Activated naive CD8-positive, alpha-beta T cell treated with anti-CD3 and anti-CD28 coated beads for 36 hours (primary cell): Measurements from ENCODE around the gene SPANXN5. TPM values are rescaled to one million over a fixed set of nuclear protein-coding genes. Genes with fewer than 3 reads are reported as not detected.
"Not testable (repeated sequence)": the region's sequence is repeated elsewhere in the genome, so short reads cannot be mapped to it uniquely, and the experiment has no call there.

ENCODE experiments used
- DNase-seq: peaks from one replicate; pipeline ENCODE4 v3.0.0; 2021
- H3K27ac Mint-ChIP-seq: one replicate; pipeline ENCODE4 v1.8.0; 2022; ENCODE audit warnings: mild to moderate bottlenecking, moderate library complexity, mixed read lengths
- H3K27me3 Mint-ChIP-seq: one replicate; pipeline ENCODE4 v1.8.0; 2022; ENCODE audit warnings: mild to moderate bottlenecking, mixed read lengths
- H3K36me3 Mint-ChIP-seq: one replicate; pipeline ENCODE4 v1.8.0; 2021; ENCODE audit warnings: mild to moderate bottlenecking, mixed read lengths
- H3K4me1 Mint-ChIP-seq: one replicate; pipeline ENCODE4 v1.8.0; 2021; ENCODE audit warnings: mixed read lengths
- H3K4me3 Mint-ChIP-seq: one replicate; pipeline ENCODE4 v1.8.0; 2022; ENCODE audit warnings: mild to moderate bottlenecking, moderate library complexity, mixed read lengths
- H3K9me3 Mint-ChIP-seq: one replicate; pipeline ENCODE4 v1.8.0; 2022; ENCODE audit warnings: mixed read lengths
- total RNA-seq, 2 experiments: library from RNA; stranded (reverse); gene quantifications; one replicate each; pipeline ENCODE4 v1.2.3, GENCODE V29; 2021

The SPANXN5 gene, protein sequence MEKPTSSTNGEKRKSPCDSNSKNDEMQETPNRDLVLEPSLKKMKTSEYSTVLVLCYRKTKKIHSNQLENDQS
- not detected for total RNA-seq

GRCh38 chrX:52797327-52797726 lies at the start of gene SPANXN5:
Gene SPANXN5, minus strand, starts transcription at chrX:52797427. Its CDS starts 79 bp downstream, at chrX:52797348.
- H3K9me3 Mint-ChIP-seq, H3K27me3 Mint-ChIP-seq, H3K27ac Mint-ChIP-seq, H3K36me3 Mint-ChIP-seq, H3K4me1 Mint-ChIP-seq, DNase-seq, H3K4me3 Mint-ChIP-seq: not testable (repeated sequence)

- not testable (repeated sequence) for H3K27ac Mint-ChIP-seq, DNase-seq, H3K4me1 Mint-ChIP-seq, H3K4me3 Mint-ChIP-seq, H3K36me3 Mint-ChIP-seq, H3K9me3 Mint-ChIP-seq, H3K27me3 Mint-ChIP-seq
Measured at GRCh38 chrX:52843619-52844018, 46.4 kb upstream of the SPANXN5 start.

DNA sequence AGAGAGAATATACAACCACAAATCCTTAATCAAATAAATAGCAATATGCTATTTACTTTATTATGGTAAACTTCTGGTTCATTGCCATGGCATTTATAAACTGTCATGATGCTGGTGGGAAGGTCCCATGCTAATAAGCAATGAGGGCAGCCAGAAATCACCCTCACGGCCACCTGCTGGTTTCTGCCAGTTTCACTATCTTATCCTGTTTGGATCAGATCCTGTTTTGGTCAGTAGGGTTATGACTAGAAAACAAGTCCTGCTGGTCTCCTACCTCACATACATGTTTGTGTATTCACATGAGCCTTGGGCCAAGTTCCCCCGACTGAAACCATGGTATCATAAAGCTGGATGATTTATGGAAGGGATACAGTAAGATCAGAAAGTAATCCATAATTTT lies 41.9 kb upstream of the SPANXN5 start:
- Mint-ChIP-seq H3K4me3 (no peak overlapping the region), H3K27ac (no peak overlapping the region), H3K36me3 (no peaks in the 10 kb centered on the region), H3K27me3 (no peaks in the 10 kb centered on the region), H3K4me1 (no peaks in the 10 kb centered on the region), H3K9me3 (no peaks in the 10 kb centered on the region)
- no peak for DNase-seq

DNA sequence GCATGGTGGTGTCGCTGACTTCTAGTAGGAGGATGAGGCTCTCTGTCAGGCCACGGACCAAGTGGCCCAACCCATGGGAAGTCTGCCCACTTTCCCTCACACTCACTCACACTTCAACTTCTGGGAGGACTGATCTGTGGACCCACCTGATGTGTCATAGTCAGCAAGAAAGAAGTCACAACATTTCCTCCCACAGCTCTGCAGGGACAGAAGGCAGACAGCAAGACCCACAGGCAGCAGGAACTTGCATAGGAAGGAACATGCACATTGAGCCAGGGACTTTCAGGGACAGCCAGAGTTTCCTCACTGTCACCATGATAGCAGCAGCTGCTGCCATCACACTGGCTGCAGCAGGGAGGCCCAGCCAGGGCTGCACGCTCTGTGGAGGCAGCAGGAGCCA lies 33.3 kb upstream of the SPANXN5 start:
- H3K27ac Mint-ChIP-seq: no peak overlapping the region
- no peaks in the 10 kb centered on the region for H3K27me3 Mint-ChIP-seq
- no peak overlapping the region for H3K4me3 Mint-ChIP-seq
- H3K4me1 Mint-ChIP-seq: no peaks in the 10 kb centered on the region
- no peak for DNase-seq
- H3K36me3 Mint-ChIP-seq: no peaks in the 10 kb centered on the region
- no peaks in the 10 kb centered on the region for H3K9me3 Mint-ChIP-seq

DNA sequence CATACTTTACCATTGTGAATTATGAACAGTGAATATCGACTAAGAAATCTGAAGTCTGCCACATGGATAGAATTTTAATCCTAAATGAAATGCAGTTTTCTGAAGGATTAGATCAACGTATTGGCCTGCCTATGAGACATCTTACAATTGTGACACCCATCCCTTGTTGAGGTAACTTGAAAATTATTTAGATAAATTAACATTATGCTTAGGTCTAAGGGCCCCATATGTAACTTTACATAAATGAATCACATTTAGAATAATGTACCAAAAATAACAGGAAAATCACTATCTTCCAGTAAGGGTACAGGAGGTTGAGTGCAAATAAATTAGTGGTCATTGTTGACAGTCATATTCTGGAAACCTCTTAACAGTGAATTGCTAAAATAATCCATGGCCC lies 27.4 kb upstream of the SPANXN5 start:
- Mint-ChIP-seq H3K27ac (no peak overlapping the region), H3K36me3 (no peaks in the 10 kb centered on the region), H3K27me3 (no peaks in the 10 kb centered on the region), H3K9me3 (no peaks in the 10 kb centered on the region), H3K4me1 (no peaks in the 10 kb centered on the region), H3K4me3 (no peak overlapping the region)
- DNase-seq: no peak

GRCh38 chrX:52821079-52821760 lies 24.0 kb upstream of the SPANXN5 start:
- no peaks in the 10 kb centered on the region for H3K27me3 Mint-ChIP-seq
- no peaks in the 10 kb centered on the region for H3K36me3 Mint-ChIP-seq
- H3K4me3 Mint-ChIP-seq: no peak overlapping the region
- no peaks in the 10 kb centered on the region for H3K9me3 Mint-ChIP-seq
- DNase-seq: no peak
- no peak overlapping the region for H3K27ac Mint-ChIP-seq
- H3K4me1 Mint-ChIP-seq: no peaks in the 10 kb centered on the region

DNA sequence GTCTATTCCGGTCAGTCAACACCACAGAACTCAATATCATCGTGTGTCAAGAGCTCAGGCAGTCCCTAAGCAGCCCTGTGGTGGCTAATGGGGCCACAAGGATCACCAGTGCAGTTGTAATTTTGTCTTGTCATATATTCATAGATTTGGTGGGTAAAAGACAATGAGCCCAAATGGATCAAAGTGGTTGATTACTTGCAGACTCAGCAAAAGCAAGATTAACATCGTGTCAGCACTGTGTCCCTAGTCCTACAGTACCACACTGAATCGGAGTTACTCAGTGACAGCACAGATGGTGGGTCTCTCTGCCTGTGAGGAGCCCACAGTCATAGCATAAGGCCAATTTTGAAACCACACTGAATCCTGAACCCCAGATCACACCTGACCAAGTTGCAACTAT lies 22.6 kb upstream of the SPANXN5 start:
- H3K27ac Mint-ChIP-seq: no peak overlapping the region
- no peaks in the 10 kb centered on the region for H3K36me3 Mint-ChIP-seq

GRCh38 chrX:52811065-52811625 lies 13.9 kb upstream of the SPANXN5 start, which contains the start of gene XAGE5:
Gene XAGE5, plus strand, starts transcription at chrX:52811287. Its CDS starts 1,280 bp downstream, at chrX:52812567.
- no peak for DNase-seq
- Mint-ChIP-seq H3K27me3 (no peaks in the 10 kb centered on the region), H3K4me3 (no peak within 1 kb of the TSS), H3K27ac (no peak within 1 kb of the TSS), H3K4me1 (no peaks in the 10 kb centered on the region), H3K9me3 (no peaks in the 10 kb centered on the region), H3K36me3 (no peaks in the 10 kb centered on the region)

More for the DNA sequence above, 22.6 kb upstream of the SPANXN5 start:
- H3K9me3 Mint-ChIP-seq: no peaks in the 10 kb centered on the region
- H3K4me1 Mint-ChIP-seq: no peaks in the 10 kb centered on the region
- H3K27me3 Mint-ChIP-seq: no peaks in the 10 kb centered on the region
- H3K4me3 Mint-ChIP-seq: no peak overlapping the region
- no peak for DNase-seq

- H3K4me1 Mint-ChIP-seq, H3K36me3 Mint-ChIP-seq, H3K9me3 Mint-ChIP-seq, H3K4me3 Mint-ChIP-seq, H3K27me3 Mint-ChIP-seq, H3K27ac Mint-ChIP-seq, DNase-seq: not testable (repeated sequence)
Measured at GRCh38 chrX:52804876-52805275, 7.6 kb upstream of the SPANXN5 start.

DNA sequence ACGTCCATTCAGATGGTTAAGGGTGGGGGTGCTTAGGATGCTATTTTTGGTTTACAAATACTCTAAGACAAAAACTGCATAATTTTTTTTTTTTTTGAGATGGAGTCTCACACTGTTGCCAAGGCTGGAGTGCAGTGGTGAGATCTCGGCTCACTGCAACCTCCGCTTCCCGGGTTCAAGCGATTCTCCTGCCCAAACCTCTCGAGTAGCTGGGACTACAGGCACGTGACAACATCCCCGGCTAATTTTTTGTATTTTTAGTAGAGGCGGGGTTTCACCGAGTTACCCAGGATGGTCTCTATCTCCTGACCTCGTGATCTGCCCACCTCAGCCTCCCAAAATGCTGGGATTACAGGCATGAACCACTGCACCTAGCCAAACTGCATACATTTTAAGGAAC lies 23.7 kb downstream of the SPANXN5 start:
- H3K27ac Mint-ChIP-seq, DNase-seq, H3K4me1 Mint-ChIP-seq, H3K9me3 Mint-ChIP-seq, H3K36me3 Mint-ChIP-seq, H3K27me3 Mint-ChIP-seq, H3K4me3 Mint-ChIP-seq: not testable (repeated sequence)

DNA sequence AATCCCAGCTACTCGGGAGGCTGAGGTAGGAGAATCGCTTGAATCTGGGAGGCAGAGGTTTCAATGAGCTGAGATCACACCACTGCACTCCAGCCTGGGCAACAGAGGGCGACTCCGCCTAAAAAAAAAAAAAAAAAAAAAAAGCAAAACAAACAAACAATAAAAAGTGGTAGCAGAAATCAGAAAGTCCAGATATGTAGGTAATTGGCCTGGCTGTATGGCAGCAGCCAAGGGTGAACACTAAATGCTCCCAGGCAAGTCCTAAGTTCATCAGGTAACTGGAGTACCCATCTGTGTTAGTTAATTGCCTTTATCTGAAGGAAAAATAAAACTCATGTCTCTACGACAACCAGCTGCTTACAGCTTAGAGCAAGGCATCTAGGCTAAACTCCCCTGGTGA lies 31.2 kb downstream of the SPANXN5 start:
- not testable (repeated sequence) for H3K27me3 Mint-ChIP-seq, H3K4me3 Mint-ChIP-seq, H3K27ac Mint-ChIP-seq, H3K9me3 Mint-ChIP-seq, H3K36me3 Mint-ChIP-seq, H3K4me1 Mint-ChIP-seq, DNase-seq

DNA sequence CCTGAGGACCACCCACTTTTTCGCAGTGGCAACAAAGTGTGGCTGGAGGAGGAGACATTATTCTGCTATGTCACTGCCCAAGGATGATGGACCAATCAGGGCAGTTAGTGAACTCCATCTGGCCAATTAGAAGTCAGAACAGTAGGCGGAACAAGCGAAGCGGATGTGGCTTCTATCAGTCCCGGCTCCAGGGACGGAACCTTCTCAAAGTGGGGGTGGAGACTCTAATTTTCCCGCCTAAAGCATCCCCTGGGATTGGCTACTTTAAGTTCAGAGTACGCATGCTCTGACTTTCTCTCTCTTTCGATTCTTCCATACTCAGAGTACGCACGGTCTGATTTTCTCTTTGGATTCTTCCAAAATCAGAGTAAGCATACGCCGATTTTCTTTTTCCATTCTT lies 46.3 kb downstream of the SPANXN5 start, which contains the start of gene SSX2B:
Gene SSX2B, plus strand, starts transcription at position 301 of the 400 bp plus-strand sequence. CDS start 1,429 bp downstream, outside the sequence.
- not testable (repeated sequence) for H3K4me3 Mint-ChIP-seq, H3K27ac Mint-ChIP-seq, H3K27me3 Mint-ChIP-seq, DNase-seq, H3K36me3 Mint-ChIP-seq, H3K9me3 Mint-ChIP-seq, H3K4me1 Mint-ChIP-seq

Other genes starting within 250 kb of the SPANXN5 start
- gene SSX7, start 142.5 kb downstream of the SPANXN5 start, total RNA-seq: not detected
- not detected for gene SSX2, start 90.2 kb downstream of the SPANXN5 start, total RNA-seq
- not detected for gene SSX2B, start 46.2 kb downstream of the SPANXN5 start, total RNA-seq
- gene XAGE5, start 13.9 kb upstream of the SPANXN5 start, total RNA-seq: not detected
- gene XAGE3, start 70.7 kb upstream of the SPANXN5 start, total RNA-seq: not detected
- gene FAM156B, start 99.9 kb upstream of the SPANXN5 start, total RNA-seq: 10 to 100 TPM; 15.8 to 17.0 TPM
- gene FAM156A, start 161.1 kb upstream of the SPANXN5 start, total RNA-seq: 10 to 100 TPM; 22.7 to 23.7 TPM